GM18517 (cell line): ENCODE results near the gene STYXL1.
"Not testable (repeated sequence)": the region's sequence is repeated elsewhere in the genome, so short reads cannot be mapped to it uniquely, and the experiment has no call there.

Source experiments
- ATAC-seq: cut with Tn5 transposase; IDR thresholded peaks from one replicate; pipeline ENCODE4 v1.9.1; 2021; ENCODE audit warnings: mild to moderate bottlenecking, moderate library complexity; ENCODE audit not compliant: unreplicated experiment

Gene STYXL1

DNA sequence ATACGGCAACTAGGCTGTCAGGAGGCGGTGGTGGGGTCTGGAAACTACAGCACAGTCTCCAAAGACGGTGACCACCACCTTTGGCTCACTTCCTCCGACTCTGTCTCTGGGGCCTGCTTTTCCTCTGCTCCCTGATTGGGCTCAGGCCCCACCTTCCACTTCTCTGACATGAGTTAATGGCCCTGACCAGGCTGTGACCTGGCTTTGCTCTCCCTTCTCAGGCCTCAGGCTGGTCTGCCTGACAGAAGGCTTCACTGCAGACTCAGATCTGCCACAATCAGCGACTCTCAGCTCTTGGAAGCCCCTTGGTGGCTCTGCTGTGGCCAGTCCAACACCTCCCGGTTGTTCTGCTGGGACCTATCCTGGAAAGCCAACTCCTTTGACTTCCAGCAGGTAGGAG lies 7.7 kb downstream of the STYXL1 start:
- no peak for ATAC-seq

DNA sequence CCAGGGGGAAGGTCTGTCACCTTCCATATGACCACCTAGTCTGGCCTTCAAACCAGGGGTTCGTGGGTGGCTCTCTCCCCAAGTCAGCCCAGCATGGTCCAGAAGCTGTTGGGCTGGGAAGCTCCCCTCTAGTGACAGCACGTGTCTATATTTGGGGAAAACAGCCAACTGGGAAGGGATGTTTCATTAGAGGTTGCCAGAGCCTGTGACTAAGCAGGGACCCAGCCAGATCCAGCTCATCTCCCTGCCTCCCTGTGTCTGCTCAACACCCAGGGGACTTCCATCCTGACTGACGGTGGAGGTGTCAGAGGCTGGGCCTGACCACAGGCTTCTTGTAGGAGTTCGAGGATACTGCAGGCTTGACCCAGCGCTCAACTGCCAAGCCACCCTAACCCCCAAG lies 10.5 kb downstream of the STYXL1 start:
- no peak for ATAC-seq

DNA sequence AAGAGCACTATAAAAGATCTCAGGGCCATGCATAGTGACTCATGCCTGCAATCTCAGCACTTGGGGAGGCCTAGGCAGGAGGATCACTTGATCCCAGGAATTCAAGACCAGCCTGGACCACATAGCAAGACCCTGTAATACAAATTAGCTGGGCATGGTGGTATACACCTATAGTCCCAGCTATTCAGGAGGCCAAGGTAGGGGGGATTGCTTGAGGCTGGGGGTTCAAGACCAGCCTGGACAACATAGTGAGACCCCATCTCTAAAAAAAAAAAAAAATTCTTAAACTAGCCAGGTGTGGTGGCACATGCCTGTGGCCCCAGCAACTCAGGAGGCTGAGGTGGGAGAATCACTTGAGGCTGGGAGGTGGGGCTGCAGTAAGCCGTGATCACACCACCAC lies 15.8 kb downstream of the STYXL1 start:
- ATAC-seq: no peak

DNA sequence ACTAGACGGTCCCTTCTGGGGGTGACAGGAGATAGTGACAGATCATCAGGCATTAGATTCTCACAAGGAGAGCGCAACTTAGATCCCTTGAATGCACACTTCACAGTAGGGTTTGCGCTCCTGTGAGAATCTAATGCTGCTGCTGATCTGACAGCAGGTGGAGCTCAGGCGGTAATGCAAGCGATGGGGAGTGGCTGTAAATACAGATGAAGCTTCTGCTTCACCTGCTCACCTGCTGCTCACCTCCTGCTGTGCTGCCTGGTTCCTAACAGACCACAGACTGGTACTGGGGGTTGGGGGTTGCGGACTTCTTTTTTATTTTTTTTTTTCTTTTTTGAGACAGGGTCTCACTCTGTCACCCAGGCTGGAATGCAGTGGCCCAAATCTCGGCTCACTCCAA lies 18.1 kb downstream of the STYXL1 start:
- not testable (repeated sequence) for ATAC-seq

DNA sequence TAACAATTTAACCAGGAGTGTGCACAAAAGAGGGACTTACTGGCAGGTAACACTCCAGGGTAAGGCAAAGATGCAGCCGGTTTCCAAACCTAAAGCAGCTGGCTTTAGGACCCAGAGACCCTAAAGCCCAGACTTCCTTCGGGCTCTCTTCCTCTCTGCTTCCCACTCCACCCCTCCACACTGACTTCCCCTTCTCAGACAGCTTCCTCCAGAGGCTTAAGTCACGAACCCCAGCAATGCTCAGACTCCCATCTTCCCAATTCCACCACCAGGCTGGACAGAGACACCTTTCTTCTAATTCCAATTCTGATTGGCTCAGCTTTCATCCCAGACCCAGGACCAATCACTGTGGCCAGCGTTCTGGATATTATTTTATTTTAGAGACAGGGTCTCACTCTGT lies 24.8 kb downstream of the STYXL1 start:
- no peak for ATAC-seq

DNA sequence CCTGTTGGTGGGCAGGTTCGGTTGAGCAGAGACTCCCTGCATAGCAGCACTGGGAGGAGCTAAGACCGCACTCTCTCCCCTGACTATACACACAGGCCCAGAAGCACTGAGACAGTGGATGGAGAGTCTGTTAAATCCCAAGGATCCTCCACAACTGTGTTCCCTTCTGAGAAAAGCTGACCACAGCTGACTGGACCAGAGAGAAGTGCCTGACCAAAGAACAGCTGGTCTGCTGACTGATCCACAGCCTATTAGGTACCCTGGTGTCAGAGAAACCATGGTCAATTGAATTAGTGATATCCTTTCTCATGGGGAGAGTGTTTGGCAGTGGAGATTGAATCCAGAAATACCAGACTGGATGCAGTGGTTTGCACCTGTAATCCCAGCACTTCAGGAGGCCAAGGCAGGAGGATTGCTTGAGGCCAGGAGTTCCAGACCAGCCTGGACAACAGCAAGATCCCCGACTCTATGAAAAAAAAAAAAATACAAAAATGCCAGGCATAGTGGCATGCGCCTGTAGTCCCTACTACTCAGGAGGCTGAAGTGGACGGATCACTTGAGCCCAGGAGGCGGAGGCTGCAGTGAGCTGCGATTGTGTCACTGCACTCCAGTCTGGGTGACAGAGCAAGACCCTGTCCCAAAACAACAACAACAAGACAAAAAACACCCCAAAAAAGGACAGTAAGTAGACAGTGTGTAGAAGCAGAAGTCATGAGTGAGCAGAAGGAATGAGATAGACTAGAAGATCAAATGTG lies 25.6 kb downstream of the STYXL1 start:
- ATAC-seq: no peak

DNA sequence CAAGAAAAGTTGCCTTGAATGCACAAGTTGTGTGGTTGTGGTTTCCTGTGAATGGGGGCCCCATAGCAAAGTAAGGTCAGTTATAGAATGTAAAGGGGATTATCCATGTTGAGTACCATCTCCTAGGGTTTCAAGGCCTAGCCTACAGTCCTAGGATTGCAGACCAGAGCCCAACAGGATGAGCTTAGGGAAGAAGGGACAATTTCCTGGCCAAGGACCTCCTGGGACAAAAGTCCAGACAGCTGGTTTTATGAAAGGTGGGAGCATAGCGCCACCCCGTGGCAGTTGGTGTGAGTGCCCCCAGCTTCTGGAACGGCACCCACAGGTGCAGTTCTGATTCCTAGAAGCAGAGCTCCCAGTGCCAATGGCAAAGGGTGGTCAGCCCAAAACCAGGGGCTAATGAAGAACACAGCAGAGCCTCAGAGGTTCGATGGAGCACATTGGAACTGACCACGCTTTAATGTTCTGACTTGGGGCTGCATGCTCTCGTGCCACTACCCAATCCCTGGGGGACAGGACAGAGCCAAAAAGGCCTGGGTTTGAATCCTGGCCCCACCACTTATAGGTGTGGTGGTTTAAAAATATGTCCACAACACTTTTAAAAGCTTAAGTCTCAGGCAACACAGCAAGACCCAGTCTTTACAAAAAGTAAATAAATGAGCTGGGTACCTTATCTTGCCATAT lies 27.6 kb downstream of the STYXL1 start:
- no peak for ATAC-seq

DNA sequence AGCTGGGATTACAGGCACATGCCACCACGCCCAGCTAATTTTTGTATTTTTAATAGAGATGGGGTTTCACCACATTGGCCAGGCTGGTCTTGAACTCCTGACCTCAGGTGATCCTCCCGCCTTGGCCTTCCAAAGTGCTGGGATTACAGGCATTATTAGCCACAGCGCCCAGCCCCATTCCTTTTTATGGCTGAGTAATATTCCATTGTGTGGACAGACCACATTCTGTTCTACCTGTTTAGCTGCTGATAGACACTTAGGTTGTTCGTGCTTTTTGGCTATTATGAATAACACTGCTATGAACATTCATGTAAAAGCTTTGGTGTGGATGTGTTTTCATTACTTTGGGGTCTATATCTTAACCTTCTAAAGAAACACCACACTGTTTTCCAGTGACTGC lies 29.3 kb downstream of the STYXL1 start:
- ATAC-seq: not testable (repeated sequence)

DNA sequence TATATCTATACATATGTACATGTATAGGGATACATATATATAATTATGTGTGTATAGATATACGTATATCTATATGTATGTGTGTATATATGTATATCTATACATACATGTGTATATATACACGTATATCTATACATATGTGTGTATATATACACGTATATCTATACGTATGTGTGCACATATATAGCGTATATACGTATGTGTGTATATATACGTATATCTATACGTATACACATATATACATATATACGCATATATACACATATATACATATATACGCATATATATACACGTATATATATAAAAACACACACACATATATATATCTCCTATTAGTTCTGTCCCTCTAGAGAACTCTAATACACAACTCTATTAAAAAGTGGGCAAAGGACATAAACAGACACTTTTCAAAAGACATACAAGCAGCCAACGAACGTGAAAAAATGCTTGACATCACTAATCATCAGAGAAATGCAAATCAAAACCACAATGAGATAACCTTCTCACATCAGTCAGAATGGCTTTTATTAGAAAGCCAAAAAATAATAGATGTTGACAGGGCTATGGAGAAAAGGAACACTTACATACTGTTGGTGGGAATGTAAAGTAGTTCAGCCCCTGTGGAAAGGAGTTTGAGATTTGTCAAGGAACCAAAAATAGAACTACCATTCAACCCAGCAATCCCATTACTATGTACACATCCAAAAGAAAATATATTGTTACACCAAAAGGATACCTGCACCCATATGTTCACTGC lies 31.4 kb downstream of the STYXL1 start:
- no peak for ATAC-seq

DNA sequence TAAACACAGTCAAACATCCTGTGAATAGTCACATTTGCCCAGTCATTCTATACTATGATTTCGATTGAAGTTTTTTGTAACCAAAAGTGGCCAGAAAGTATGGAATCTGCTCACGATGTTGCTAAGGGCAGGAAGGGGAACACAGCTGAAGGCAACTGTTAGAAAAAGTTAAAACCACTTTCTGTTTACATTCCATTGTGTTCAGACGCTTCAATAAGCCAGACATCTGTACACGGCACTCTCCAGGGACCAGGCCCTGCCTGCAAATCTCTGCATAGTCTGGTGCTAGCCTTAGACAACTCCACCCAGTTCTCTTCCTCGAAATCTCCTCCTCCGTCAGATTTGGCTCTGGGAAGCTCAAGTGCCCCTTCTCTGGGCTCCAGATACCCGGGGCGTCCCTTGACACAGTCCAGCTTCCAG lies 36.3 kb downstream of the STYXL1 start:
- no peak for ATAC-seq

DNA sequence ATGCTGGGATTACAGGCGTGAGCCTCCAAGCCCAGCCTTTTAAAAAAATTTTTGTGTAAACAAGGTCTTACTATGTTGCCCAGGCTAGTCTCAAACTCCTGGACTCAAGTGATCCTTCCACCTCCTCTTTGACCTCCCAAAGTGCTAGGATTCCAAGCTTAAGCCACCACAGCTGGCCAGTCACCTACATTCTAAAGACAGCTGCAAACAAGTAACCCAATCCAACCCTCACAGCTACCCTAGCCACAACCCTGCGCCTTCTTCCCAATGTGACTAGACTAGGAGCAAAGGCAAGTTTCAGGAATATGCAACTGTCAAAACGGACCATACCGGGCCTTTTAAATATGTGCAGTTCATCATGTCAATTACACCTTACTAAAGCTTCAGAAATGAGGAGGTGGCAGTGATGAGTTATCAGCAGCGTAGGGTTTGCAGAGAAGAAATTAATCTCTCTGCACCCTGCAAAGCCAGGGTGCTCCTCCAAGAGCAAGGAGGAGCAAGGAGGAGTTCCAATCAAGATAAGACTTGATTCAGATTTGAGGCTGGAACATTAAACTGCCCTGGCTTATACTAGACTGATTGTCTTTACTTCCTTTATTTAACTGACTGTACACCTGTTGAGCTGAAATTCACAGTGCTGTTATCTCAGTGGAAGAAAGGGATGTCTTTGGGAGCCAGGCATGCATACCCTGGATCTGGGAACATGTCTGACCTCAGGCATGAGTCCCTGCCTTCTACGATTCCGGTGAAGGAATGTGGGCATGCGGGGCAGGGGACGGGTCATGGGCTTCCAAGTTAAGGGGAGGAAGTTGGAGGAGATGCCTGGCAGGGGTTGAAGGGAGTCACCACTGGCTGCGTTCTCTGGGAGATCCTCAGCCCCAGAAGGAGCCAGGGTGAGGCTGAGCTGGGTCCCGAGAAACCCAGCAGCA lies 37.9 kb downstream of the STYXL1 start:
- ATAC-seq: no peak

DNA sequence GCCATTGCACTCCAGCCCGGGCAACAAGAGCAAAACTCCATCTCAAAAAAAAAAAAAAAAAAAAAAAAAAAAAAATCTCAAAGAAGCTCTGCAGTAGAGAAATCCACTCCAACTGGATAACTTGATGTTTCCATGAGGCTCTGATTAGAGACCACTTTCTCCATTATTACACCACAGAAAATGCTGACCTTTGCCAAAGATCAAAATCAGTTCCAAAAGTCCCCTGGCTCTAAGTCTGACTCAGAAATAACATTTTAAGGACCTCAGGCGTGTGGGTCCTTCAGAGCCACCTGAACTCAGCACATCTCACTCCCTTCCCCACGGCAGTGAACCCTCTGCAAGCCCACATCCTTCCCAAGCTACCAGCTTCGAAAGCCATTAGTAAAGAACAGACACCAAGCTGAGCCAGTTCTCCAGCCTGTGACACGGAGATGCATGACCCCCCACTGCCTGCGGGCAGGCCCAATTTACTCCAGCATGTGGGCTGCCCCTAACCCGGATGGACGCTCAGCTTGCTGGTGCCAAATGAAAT lies 39.6 kb downstream of the STYXL1 start:
- ATAC-seq: no peak

DNA sequence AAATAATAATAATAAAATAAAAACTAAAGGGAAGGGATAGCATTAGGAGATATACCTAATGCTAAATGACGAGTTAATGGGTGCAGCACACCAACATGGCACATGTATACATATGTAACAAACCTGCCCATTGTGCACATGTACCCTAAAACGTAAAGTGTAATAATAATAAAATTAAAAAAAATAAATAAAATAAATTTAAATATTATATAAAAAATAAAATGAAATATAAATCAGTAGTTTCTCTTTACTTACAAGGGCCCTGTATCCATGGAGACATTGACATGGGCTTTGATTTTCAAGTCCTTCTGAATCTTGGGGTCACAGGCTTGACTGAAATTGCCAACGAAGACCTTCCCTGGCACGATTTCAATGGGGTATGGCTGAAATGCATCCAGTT lies 42.8 kb downstream of the STYXL1 start:
- not testable (repeated sequence) for ATAC-seq

DNA sequence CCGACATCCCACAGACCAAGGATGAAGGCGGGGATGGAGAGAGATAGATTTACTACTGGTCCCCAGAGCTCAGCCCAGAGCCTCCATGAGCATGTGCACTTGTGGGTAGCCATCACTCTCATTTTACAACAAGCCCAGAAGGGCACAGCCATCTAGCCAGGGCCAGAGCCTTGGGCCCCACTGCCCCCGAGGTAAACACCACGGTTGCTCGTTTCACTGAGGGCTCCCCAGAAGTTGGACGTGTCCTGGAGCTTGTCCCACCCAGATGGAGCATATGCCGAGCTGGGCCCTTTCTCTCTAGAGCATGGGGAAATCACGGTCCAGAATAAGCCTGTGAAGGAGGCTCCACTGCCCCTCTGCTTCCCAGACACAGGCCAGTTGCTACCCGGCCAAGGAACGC lies 44.4 kb downstream of the STYXL1 start:
- ATAC-seq: no peak

DNA sequence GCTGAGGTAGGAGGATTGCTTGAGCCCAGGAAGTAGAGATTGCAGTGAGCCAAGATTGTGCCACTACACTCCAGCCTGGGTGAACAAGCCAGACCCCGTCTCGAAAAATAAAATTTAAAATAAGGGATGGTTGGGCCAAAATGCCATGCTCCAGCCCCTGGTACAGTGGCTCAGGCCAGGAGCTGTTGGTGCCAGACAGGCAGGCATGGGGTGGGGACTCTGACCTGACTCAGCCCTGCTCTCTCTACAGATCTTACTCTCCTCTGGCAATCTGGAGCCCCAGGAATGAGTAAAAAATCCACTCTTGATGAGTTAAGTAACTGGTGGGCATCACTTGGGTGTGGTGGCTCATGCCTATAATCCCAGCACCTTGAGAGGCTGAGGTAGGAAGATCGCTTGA lies 45.0 kb downstream of the STYXL1 start:
- ATAC-seq: no peak

DNA sequence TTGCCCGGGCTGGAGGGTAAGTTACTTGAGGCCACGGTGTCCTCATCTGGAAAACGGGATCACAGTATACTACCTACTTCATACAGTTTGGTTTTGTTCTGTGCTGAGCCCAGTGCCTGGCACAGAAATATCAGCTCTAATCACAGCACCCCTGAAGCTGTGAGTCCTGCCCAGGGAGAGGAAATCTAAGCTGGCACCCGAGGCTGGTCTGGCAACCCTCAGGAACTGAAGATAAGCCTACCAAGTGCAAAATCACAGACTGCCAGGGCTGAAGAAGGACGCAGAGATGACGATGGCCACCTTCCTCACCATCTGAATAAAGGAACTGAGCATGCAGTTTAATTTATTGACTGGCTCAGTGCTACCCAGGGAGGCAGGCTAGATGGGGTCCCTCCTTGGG lies 45.7 kb downstream of the STYXL1 start:
- ATAC-seq: no peak

DNA sequence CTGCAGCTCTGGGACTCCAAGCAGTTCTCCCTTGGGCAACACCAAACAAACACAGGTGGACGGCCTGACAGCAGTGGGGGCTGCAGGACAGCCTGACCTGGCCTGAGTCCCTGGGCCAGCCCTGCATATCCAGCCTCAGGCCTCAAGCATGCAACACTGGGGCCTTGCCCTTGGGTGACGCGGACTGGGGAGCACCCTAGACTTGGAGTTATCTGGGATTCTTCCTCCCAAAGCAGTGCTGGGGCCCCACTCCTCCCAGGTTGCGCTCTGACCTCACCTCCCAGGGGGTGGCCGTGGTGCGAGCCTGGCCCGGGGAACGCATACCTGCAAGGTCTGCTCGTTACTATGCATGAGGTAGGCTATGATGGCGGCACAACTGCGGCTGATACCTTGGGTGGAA lies 47.2 kb downstream of the STYXL1 start:
- no peak for ATAC-seq

DNA sequence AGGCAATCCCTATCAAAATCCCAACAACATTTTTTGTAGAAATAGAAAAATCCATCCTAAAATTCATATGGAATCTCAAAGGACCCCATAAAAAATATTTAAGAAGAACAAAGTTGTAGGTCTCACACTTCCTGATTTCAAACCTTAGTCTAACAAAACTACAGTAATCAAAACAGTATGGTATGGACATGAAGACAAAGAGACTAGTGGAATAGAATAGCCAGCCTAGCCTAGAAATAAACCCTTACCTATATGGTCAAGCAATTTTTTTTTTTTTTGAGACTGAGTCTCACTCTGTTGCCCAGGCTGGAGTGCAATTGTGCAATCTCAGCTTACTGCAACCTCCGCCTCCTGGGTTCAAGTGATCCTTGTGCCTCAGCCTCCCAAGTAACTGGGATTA lies 49.8 kb downstream of the STYXL1 start:
- no peak for ATAC-seq

DNA sequence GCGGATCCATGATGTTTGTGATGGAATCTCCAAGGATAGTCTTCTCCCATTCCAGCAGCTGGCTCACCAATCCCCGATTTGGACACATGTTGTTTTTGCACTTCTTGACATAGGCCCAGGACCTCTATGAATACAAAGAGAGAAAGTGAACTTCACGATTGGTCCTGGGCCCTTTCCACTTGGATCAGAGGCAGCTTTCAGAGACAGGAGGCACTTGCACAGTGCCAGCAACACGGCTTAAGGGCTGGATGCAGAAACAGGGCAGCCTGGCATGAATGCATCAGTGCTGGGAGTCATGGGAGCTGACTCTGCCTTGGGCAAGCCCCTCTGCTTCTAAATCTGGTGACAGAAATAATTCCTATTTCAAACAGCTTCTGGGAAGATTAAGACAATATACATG lies 51.3 kb downstream of the STYXL1 start:
- ATAC-seq: no peak

DNA sequence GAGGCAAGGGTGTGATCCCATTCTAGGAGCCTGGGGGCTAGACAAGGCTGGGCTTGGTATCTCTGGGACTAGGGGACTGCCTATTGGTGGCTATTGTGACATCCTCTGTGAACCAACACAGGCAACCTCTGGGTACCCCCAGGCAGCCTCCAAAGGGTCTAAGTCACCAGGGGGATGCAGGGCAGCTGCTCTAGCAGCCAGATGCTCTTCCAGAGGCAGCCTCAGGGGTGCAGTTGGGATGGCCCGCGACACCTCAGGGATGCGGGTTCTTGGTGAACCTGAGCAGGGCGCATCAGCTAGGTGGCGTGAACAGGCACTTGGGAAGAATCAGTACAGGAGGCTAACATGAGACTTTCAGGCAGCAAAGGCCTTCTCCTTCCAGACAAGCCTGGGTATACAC lies 51.8 kb downstream of the STYXL1 start:
- ATAC-seq: no peak

DNA sequence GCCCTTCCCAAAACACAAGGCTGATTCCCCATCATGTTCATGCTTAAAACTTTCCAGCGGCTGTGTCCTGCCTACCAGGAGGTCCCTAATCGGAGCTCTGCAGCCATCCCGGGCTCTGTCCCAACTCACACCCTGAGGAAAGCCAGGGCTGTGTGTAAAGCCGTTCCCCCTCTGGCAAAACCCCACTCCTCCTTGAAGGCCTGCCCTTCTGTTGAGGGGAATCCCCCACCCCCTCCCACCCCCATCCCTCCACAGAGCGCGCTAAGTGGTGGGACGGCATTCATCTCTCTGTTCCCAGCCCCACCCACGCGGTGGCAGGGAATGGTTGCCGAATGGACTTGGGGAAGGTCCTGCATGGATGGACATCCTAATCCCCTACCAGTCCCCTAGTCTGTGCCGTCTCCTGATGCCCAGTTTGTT lies 52.7 kb downstream of the STYXL1 start:
- ATAC-seq: no peak
